Activated T-cell treated with anti-CD3 and anti-CD28 coated beads for 24 hours (primary cell): ENCODE results near the gene CHRNA5.

Source experiments
- DNase-seq: peaks from one replicate; pipeline ENCODE4 v3.0.0-alpha.2; 2020; ENCODE audit warnings: low read depth

The CHRNA5 gene

GRCh38 chr15:78620527-78621421, 55.5 kb downstream of the CHRNA5 start, which contains the start of gene CHRNA3:
Gene CHRNA3, minus strand, starts transcription at chr15:78620996. Its CDS starts 202 bp downstream, at chr15:78620794.
- no peak for DNase-seq

GRCh38 chr15:78621810-78622402, 56.6 kb downstream of the CHRNA5 start:
- no peak for DNase-seq

GRCh38 chr15:78623786-78624497, 58.6 kb downstream of the CHRNA5 start:
- no peak for DNase-seq

- DNase-seq, result no peak
Observed at GRCh38 chr15:78624651-78625590, 59.6 kb downstream of the CHRNA5 start.

- no peak for DNase-seq
Observed at GRCh38 chr15:78625606-78626280, 60.4 kb downstream of the CHRNA5 start.

GRCh38 chr15:78626381-78626995, 61.2 kb downstream of the CHRNA5 start:
- no peak for DNase-seq

- no peak for DNase-seq
Observed at GRCh38 chr15:78627348-78627747, 62.0 kb downstream of the CHRNA5 start.

GRCh38 chr15:78628227-78628626, 62.9 kb downstream of the CHRNA5 start:
- DNase-seq, result no peak

- DNase-seq, result no peak
Observed at GRCh38 chr15:78629031-78629715, 63.9 kb downstream of the CHRNA5 start.

- no peak for DNase-seq
Observed at GRCh38 chr15:78629716-78630065, 64.4 kb downstream of the CHRNA5 start.

GRCh38 chr15:78630886-78631633, 65.7 kb downstream of the CHRNA5 start:
- no peak for DNase-seq

- DNase-seq, result no peak
Observed at GRCh38 chr15:78633348-78633747, 68.0 kb downstream of the CHRNA5 start.

- no peak for DNase-seq
Observed at GRCh38 chr15:78634210-78635145, 69.2 kb downstream of the CHRNA5 start.

GRCh38 chr15:78635346-78635745, 70.0 kb downstream of the CHRNA5 start:
- no peak for DNase-seq

- DNase-seq, result no peak
Observed at GRCh38 chr15:78636378-78636859, 71.1 kb downstream of the CHRNA5 start.

- DNase-seq, result no peak
Observed at GRCh38 chr15:78637776-78638435, 72.6 kb downstream of the CHRNA5 start.

- DNase-seq, result peak; percentile 16
Observed at GRCh38 chr15:78638658-78639314, 73.5 kb downstream of the CHRNA5 start.
